ENCODE results near the gene BSN. TPM values are rescaled to one million over a fixed set of nuclear protein-coding genes. Genes with fewer than 3 reads are reported as not detected.
A peak's percentile ranks its signal among the peaks of the same experiment; 100 is the strongest.

Gene BSN
- total RNA-seq, 6 experiments from 2014 or later = 0.31 to 0.68 (median 0.50) TPM

DNA sequence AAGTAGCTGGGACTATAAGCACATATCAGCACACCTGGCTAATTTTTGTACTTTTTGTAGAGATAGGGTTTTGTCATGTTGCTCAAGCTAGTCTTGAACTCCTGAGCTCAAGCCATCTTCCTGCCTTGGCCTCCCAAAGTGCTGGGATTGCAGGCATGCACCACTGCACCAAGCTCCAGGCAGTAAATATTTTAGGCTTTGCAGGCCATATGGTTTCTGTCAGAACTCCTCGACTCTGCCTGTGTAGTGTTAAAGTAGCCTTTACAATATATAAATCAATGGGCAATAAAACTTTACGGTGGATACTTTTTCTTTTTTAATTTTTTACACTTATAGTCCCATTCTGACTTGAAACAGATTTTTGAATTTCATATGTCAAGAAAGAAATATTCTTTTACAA is 42.6 kb upstream of the BSN start:
- DNase-seq (peak in 1 of 3 donors; percentile 19), ATAC-seq (no peak)
- H3K27me3 ChIP-seq = no peaks in the 10 kb centered on the region
- peaks cover 0 to 53% (median 14%) of the 10 kb centered on the region in 4 donors for H3K4me1 ChIP-seq
- intact Hi-C loops (cut with DNase I) = no loop called here
- H3K9me3 ChIP-seq = no peaks in the 10 kb centered on the region
- 81% methylated on average over 2 of the region's 2 CpGs for WGBS (ENCODE audit: insufficient coverage, low coverage, low lambda C conversion rate, missing lambda C conversion rate)
- H3K4me3 ChIP-seq = no peak overlapping the region
- no peak overlapping the region for H3K27ac ChIP-seq
- TF ChIP-seq CTCF (IDR thresholded peaks at IDR 0.05) (no peak), POLR2A (IDR thresholded peaks at IDR 0.05) (no peak)
- H3K36me3 ChIP-seq = peaks cover 0 to 13% (median under 1%) of the 10 kb centered on the region in 4 donors

DNA sequence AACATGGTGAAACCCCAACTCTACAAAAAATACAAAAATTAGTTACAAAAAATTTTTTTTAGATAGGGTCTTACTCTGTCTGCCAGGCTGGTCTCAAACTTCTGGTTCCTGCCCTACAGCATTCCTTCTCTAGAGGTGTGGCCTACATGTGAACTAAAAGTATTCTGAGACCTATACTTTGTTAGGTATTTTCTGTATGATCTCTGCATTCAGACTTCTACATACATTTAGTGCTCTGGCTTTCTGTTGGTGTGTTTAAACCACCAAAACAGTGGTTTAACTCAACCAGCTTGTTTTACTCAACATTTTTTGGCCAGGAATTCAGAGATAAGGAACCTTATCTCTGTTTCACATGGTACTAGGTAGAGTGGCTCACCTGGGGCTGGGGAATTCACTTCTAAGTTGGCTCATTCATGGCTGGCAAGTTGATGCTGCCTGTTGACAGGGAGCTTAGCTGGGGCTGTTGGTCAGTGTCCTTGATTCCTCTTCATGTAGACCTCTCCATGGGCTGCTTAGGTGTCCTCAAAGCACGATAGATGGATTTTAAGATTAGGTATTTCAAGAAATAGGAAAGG is 41.4 kb upstream of the BSN start:
- intact Hi-C loops (cut with DNase I) = no loop called here
- H3K27ac ChIP-seq = peak overlapping the region in 2 of 3 donors; percentile 44 to 78
- H3K4me3 ChIP-seq = no peak overlapping the region
- WGBS (ENCODE audit: insufficient coverage, low coverage, low lambda C conversion rate, missing lambda C conversion rate) = no CpG with 5 or more reads among the region's 1 CpG
- ATAC-seq (peak; percentile 44 to 68 (median 64)), DNase-seq (peak in 1 of 3 donors; percentile 21)
- no peak for TF ChIP-seq POLR2A (IDR thresholded peaks at IDR 0.05)
- no peaks in the 10 kb centered on the region for H3K27me3 ChIP-seq
- no peaks in the 10 kb centered on the region for H3K9me3 ChIP-seq
- H3K36me3 ChIP-seq = peaks cover 0 to 20% (median under 1%) of the 10 kb centered on the region in 4 donors
- peaks cover 0 to 62% (median 15%) of the 10 kb centered on the region in 4 donors for H3K4me1 ChIP-seq

GRCh38 chr3:49513494-49514124 is 40.7 kb upstream of the BSN start:
- ATAC-seq (peak; percentile 77 to 85 (median 84)), DNase-seq (peak in 1 of 3 donors; percentile 7)
- H3K27me3 ChIP-seq = no peaks in the 10 kb centered on the region
- H3K27ac ChIP-seq = peak overlapping the region in 2 of 3 donors; percentile 44 to 78
- H3K36me3 ChIP-seq = peaks cover 0 to 20% (median under 1%) of the 10 kb centered on the region in 4 donors
- no peak overlapping the region for H3K4me3 ChIP-seq
- peaks cover 0 to 66% (median 18%) of the 10 kb centered on the region in 4 donors for H3K4me1 ChIP-seq
- WGBS (ENCODE audit: insufficient coverage, low coverage, low lambda C conversion rate, missing lambda C conversion rate) = 55% methylated on average over 4 of the region's 4 CpGs
- TF ChIP-seq CTCF (IDR thresholded peaks at IDR 0.05) (no peak), POLR2A (IDR thresholded peaks at IDR 0.05) (no peak)
- no peaks in the 10 kb centered on the region for H3K9me3 ChIP-seq
- intact Hi-C loops (cut with DNase I) = no loop called here

- Histone ChIP-seq H3K4me3 (no peak overlapping the region), H3K9me3 (no peaks in the 10 kb centered on the region), H3K4me1 (peaks cover 0 to 75% (median 26%) of the 10 kb centered on the region in 4 donors), H3K27me3 (no peaks in the 10 kb centered on the region), H3K36me3 (peaks cover 0 to 7% (median under 1%) of the 10 kb centered on the region in 4 donors), H3K27ac (peak overlapping the region in 1 of 3 donors; percentile 80)
- DNase-seq = no peak
- TF ChIP-seq POLR2A (IDR thresholded peaks at IDR 0.05) (no peak), CTCF (IDR thresholded peaks at IDR 0.05) (no peak)
- 90% methylated on average over 3 of the region's 3 CpGs for WGBS (ENCODE audit: insufficient coverage, low coverage, low lambda C conversion rate, missing lambda C conversion rate)
- no peak for ATAC-seq
- intact Hi-C loops (cut with DNase I) = no loop called here
Measured at GRCh38 chr3:49518016-49518415, 36.3 kb upstream of the BSN start.

- Histone ChIP-seq H3K36me3 (peaks cover 0 to 7% (median under 1%) of the 10 kb centered on the region in 4 donors), H3K27me3 (no peaks in the 10 kb centered on the region), H3K4me3 (no peak overlapping the region), H3K4me1 (peaks cover 0 to 73% (median 24%) of the 10 kb centered on the region in 4 donors), H3K27ac (peak overlapping the region in 1 of 3 donors; percentile 80), H3K9me3 (no peaks in the 10 kb centered on the region)
- no peak for TF ChIP-seq CTCF (IDR thresholded peaks at IDR 0.05)
- no peak for TF ChIP-seq POLR2A (IDR thresholded peaks at IDR 0.05)
- peak in 1 of 3 donors; percentile 12 for DNase-seq
- WGBS (ENCODE audit: insufficient coverage, low coverage, low lambda C conversion rate, missing lambda C conversion rate) = 77% methylated on average over 4 of the region's 5 CpGs
- no peak for ATAC-seq
- intact Hi-C loops (cut with DNase I) = no loop called here
Measured at GRCh38 chr3:49518441-49518840, 35.8 kb upstream of the BSN start.

Data from right lobe of liver (tissue), 6 donors.